HepG2 (cell line): ENCODE data around the gene ZNF655. TPM values are rescaled to one million over a fixed set of nuclear protein-coding genes. Genes with fewer than 3 reads are reported as not detected.

Experiments
- FOSL2 ChIP-seq: sonication (generic); formaldehyde crosslinking; IDR thresholded peaks from 2 replicates; pipeline ENCODE4 v1.4.0; 2020; ENCODE audit warnings: missing genetic modification reagents
- GLMP ChIP-seq: sonication (generic); formaldehyde crosslinking; IDR thresholded peaks from 2 replicates; pipeline ENCODE4 v1.9.0; 2021; ENCODE audit warnings: missing genetic modification reagents, mild to moderate bottlenecking, borderline replicate concordance
- KDM6A ChIP-seq: IDR thresholded peaks from 2 replicates; pipeline ENCODE4 v1.6.1; 2016; ENCODE audit warnings: low read depth
- KIAA2018 ChIP-seq: sonication (generic); formaldehyde crosslinking; IDR thresholded peaks from 2 replicates; pipeline ENCODE4 v1.5.0; 2020; ENCODE audit warnings: mild to moderate bottlenecking, missing genetic modification reagents, borderline replicate concordance
- NFKBIZ ChIP-seq: IDR thresholded peaks from 2 replicates; pipeline ENCODE4 v1.6.1; 2018; ENCODE audit warnings: missing genetic modification reagents, missing compliant biosample characterization
- NKX3-1 ChIP-seq: sonication (generic); formaldehyde crosslinking; IDR thresholded peaks from 2 replicates; pipeline ENCODE4 v1.5.0; 2020; ENCODE audit warnings: missing genetic modification reagents
- PATZ1 ChIP-seq: sonication (generic); formaldehyde crosslinking; IDR thresholded peaks from 2 replicates; pipeline ENCODE4 v1.4.0; 2020; ENCODE audit warnings: missing genetic modification reagents
- PHB2 ChIP-seq: fragments of 450-650 bp; IDR thresholded peaks from 2 replicates; pipeline ENCODE4 v1.6.1; 2018; ENCODE audit not compliant: partially characterized antibody
- THAP9 ChIP-seq: sonication (generic); formaldehyde crosslinking; IDR thresholded peaks from 2 replicates; pipeline ENCODE4; 2020; ENCODE audit warnings: missing genetic modification reagents, mild to moderate bottlenecking, borderline replicate concordance
- TOPORS ChIP-seq: sonication (generic); formaldehyde crosslinking; IDR thresholded peaks from 2 replicates; pipeline ENCODE4 v1.8.0; 2023; ENCODE audit warnings: mild to moderate bottlenecking, missing genetic modification reagents
- ZFY ChIP-seq: sonication (generic); formaldehyde crosslinking; IDR thresholded peaks from 2 replicates; pipeline ENCODE4 v1.4.0; 2020; ENCODE audit warnings: missing genetic modification reagents
- ZNF460 ChIP-seq: sonication (generic); formaldehyde crosslinking; IDR thresholded peaks from 2 replicates; pipeline ENCODE4 v1.5.1; 2020; ENCODE audit warnings: missing genetic modification reagents, mild to moderate bottlenecking, borderline replicate concordance
- ZNF75D ChIP-seq: sonication (generic); formaldehyde crosslinking; IDR thresholded peaks from 2 replicates; pipeline ENCODE4 v1.8.1; 2023; ENCODE audit warnings: missing genetic modification reagents, mild to moderate bottlenecking, borderline replicate concordance
- ZNF83 ChIP-seq: sonication (generic); formaldehyde crosslinking; IDR thresholded peaks from 2 replicates; pipeline ENCODE4 v1.4.0; 2020; ENCODE audit warnings: missing genetic modification reagents, mild to moderate bottlenecking, borderline replicate concordance
- polyA plus RNA-seq, 8 experiments: library from polyadenylated mRNA; depleted of rRNA in 3 of 8; stranded (reverse) in 7 of 8; unstranded in 1 of 8; fragments of >200 nt; fragmentation: Illumina TruSeq in 4 of 8; extraction: Trizol in 4 of 8; gene quantifications; 2 replicates each; pipeline versions ENCODE4 v1.2.1 to v1.2.3, GENCODE V29; 2011 to 2016; ENCODE audit warnings: low read depth in 4 of 8, missing spikeins in 1 of 8, mixed read lengths in 1 of 8; ENCODE audit not compliant: insufficient read depth in 1 of 8
- total RNA-seq, 5 experiments: library from RNA; depleted of rRNA; stranded (reverse); fragments of >200 nt; fragmentation: Illumina TruSeq; extraction: Trizol; gene quantifications; 2 replicates each; pipeline ENCODE4 v1.2.3, GENCODE V29; 2016; ENCODE audit warnings: low read depth in 1 of 5

ZNF655 gene
- total and polyA plus RNA-seq, 2 of the 13 experiments (the other 11 are each of a cell fraction or from before 2014, with no cell fraction given), result 53.4 to 75.6 TPM

GRCh38 chr7:99558306-99559174 lies at the start of gene ZNF655 (continued):
- TF ChIP-seq KIAA2018 (0 out of 2 replicates have a peak, but pooled peaks have one; percentile 65), ZNF83 (CRISPR knock-in tag) (no peak), ZNF460 (peak; percentile 41; the same call in 1 of the 2 replicates), THAP9 (CRISPR knock-in tag) (peak; percentile 82), ZNF75D (CRISPR knock-in tag) (no peak), PHB2 (no peak), NKX3-1 (no peak), NFKBIZ (CRISPR knock-in tag) (no peak; the same call in none of the 2 replicates), GLMP (CRISPR knock-in tag) (no peak), ZFY (peak; percentile 95), KDM6A (CRISPR knock-in tag) (no peak), PATZ1 (CRISPR knock-in tag) (peak; percentile 85), FOSL2 (CRISPR knock-in tag) (peak; percentile 28; the same call in 1 of the 2 replicates), TOPORS (CRISPR knock-in tag) (peak; percentile 84; the same call in 1 of the 2 replicates)
